ENCODE results near the gene MAP2K5. TPM values are rescaled to one million over a fixed set of nuclear protein-coding genes. Genes with fewer than 3 reads are reported as not detected.

MAP2K5 gene
- total RNA-seq, 4 donors from 2014 or later = 7.2 to 14.2 (median 9.3) TPM

GRCh38 chr15:67731112-67731721 lies 188.7 kb downstream of the MAP2K5 start:
- ATAC-seq (ENCODE audit: low FRiP score) = no peak

GRCh38 chr15:67732164-67732563 lies 189.7 kb downstream of the MAP2K5 start:
- no peak for ATAC-seq (ENCODE audit: low FRiP score)
- no peak for TF ChIP-seq CTCF (IDR thresholded peaks at IDR 0.05)
- no peak for DNase-seq (ENCODE audit: low spot score)

More at GRCh38 chr15:67731112-67731721, 188.7 kb downstream of the MAP2K5 start:
- DNase-seq (ENCODE audit: low spot score) = no peak
- TF ChIP-seq CTCF (IDR thresholded peaks at IDR 0.05) = no peak

GRCh38 chr15:67732671-67733374 lies 190.3 kb downstream of the MAP2K5 start:
- no peak for ATAC-seq (ENCODE audit: low FRiP score)
- TF ChIP-seq CTCF (IDR thresholded peaks at IDR 0.05) = no peak

GRCh38 chr15:67735896-67736295 lies 193.4 kb downstream of the MAP2K5 start:
- no peak for TF ChIP-seq CTCF (IDR thresholded peaks at IDR 0.05)
- ATAC-seq (ENCODE audit: low FRiP score) (no peak), DNase-seq (ENCODE audit: low spot score) (no peak)

More at GRCh38 chr15:67732671-67733374, 190.3 kb downstream of the MAP2K5 start:
- no peak for DNase-seq (ENCODE audit: low spot score)

GRCh38 chr15:67736810-67737209 lies 194.3 kb downstream of the MAP2K5 start:
- ATAC-seq (ENCODE audit: low FRiP score) = no peak
- TF ChIP-seq CTCF (IDR thresholded peaks at IDR 0.05) = no peak
- no peak for DNase-seq (ENCODE audit: low spot score)

GRCh38 chr15:67738056-67738455 lies 195.6 kb downstream of the MAP2K5 start:
- ATAC-seq (ENCODE audit: low FRiP score) = no peak
- no peak for DNase-seq (ENCODE audit: low spot score)
- no peak for TF ChIP-seq CTCF (IDR thresholded peaks at IDR 0.05)

GRCh38 chr15:67740405-67740804 lies 197.9 kb downstream of the MAP2K5 start:
- no peak for ATAC-seq (ENCODE audit: low FRiP score)
- TF ChIP-seq CTCF (IDR thresholded peaks at IDR 0.05) = no peak
- DNase-seq (ENCODE audit: low spot score) = no peak

Measured in omental fat pad (tissue), 4 donors.